Fibroblast of the conjunctiva (primary cell): ENCODE data around the gene PRM1.

Experiments used
- DNase-seq: peaks from one replicate; pipeline ENCODE4 v3.0.0-alpha.2; 2010; ENCODE audit warnings: low read depth

PRM1 gene

GRCh38 chr16:11280616-11281522, at the start of gene PRM1:
Gene PRM1 (minus strand): TSS chr16:11281330. CDS start chr16:11281238, 92 bp downstream.
- DNase-seq = no peak

- no peak for DNase-seq
Observed at GRCh38 chr16:11330526-11331237, 49.6 kb upstream of the PRM1 start.

- no peak for DNase-seq
Observed at GRCh38 chr16:11329891-11330290, 48.8 kb upstream of the PRM1 start.

- no peak for DNase-seq
Observed at GRCh38 chr16:11329071-11329491, 48.0 kb upstream of the PRM1 start.

- peak; percentile 83 for DNase-seq
Observed at GRCh38 chr16:11328172-11329070, 47.3 kb upstream of the PRM1 start.

GRCh38 chr16:11327277-11328171, 46.4 kb upstream of the PRM1 start:
- no peak for DNase-seq

- DNase-seq = no peak
Observed at GRCh38 chr16:11326737-11327276, 45.7 kb upstream of the PRM1 start.

GRCh38 chr16:11326084-11326736, 45.1 kb upstream of the PRM1 start:
- no peak for DNase-seq

- no peak for DNase-seq
Observed at GRCh38 chr16:11325404-11326083, 44.4 kb upstream of the PRM1 start.

- DNase-seq = no peak
Observed at GRCh38 chr16:11323551-11324336, 42.6 kb upstream of the PRM1 start.

- DNase-seq = no peak
Observed at GRCh38 chr16:11322823-11323222, 41.7 kb upstream of the PRM1 start.

- no peak for DNase-seq
Observed at GRCh38 chr16:11321662-11322061, 40.5 kb upstream of the PRM1 start.

GRCh38 chr16:11320170-11320569, 39.0 kb upstream of the PRM1 start:
- DNase-seq = no peak

GRCh38 chr16:11319529-11320146, 38.5 kb upstream of the PRM1 start:
- DNase-seq = no peak

- DNase-seq = no peak
Observed at GRCh38 chr16:11318817-11319216, 37.7 kb upstream of the PRM1 start.

GRCh38 chr16:11316331-11317015, 35.3 kb upstream of the PRM1 start:
- DNase-seq = no peak

- no peak for DNase-seq
Observed at GRCh38 chr16:11315510-11315909, 34.4 kb upstream of the PRM1 start.
